HepG2 (cell line): ENCODE results near the gene HOXA10. TPM values are rescaled to one million over a fixed set of nuclear protein-coding genes. Genes with fewer than 3 reads are reported as not detected.
A peak's percentile ranks its signal among the peaks of the same experiment; 100 is the strongest.

Experiments used
- ATF1 ChIP-seq: IDR thresholded peaks from 2 replicates; pipeline ENCODE4 v1.6.1; 2016; ENCODE audit warnings: mild to moderate bottlenecking, control low read depth
- CBX1 ChIP-seq: IDR thresholded peaks from one replicate; pipeline ENCODE4 v1.6.1; 2016; ENCODE audit warnings: antibody characterized with exemption, low read depth
- MAZ ChIP-seq, 2 experiments: sonication (generic) in 1 of 2; formaldehyde crosslinking in 1 of 2; IDR thresholded peaks; 2 replicates each; pipeline versions ENCODE4 v1.5.0 to v1.6.1; 2012 to 2020; ENCODE audit warnings: low read depth in 2 of 2, mild to moderate bottlenecking in 2 of 2, borderline replicate concordance in 1 of 2, improper control_type of control experiment in 1 of 2, low read length in 1 of 2, missing genetic modification reagents in 1 of 2, moderate library complexity in 1 of 2
- YEATS2 ChIP-seq: sonication (generic); formaldehyde crosslinking; IDR thresholded peaks from 2 replicates; pipeline ENCODE4 v1.4.0; 2020; ENCODE audit warnings: missing genetic modification reagents, borderline replicate concordance
- ZBTB7A ChIP-seq: sonication (generic); formaldehyde crosslinking; IDR thresholded peaks from 2 replicates; pipeline ENCODE4 v1.8.0; 2022; ENCODE audit warnings: mild to moderate bottlenecking, missing genetic modification reagents
- ZNF235 ChIP-seq: sonication (generic); formaldehyde crosslinking; IDR thresholded peaks from 2 replicates; pipeline ENCODE4 v1.8.1; 2023; ENCODE audit warnings: mild to moderate bottlenecking, missing genetic modification reagents, borderline replicate concordance
- ZNF570 ChIP-seq: sonication (generic); formaldehyde crosslinking; IDR thresholded peaks from 2 replicates; pipeline ENCODE4 v1.4.0; 2020; ENCODE audit warnings: mild to moderate bottlenecking, missing genetic modification reagents, borderline replicate concordance
- ZNF776 ChIP-seq: sonication (generic); formaldehyde crosslinking; IDR thresholded peaks from 2 replicates; pipeline ENCODE4 v1.4.0; 2020; ENCODE audit warnings: mild to moderate bottlenecking, missing genetic modification reagents
- polyA plus RNA-seq, 8 experiments: library from polyadenylated mRNA; depleted of rRNA in 3 of 8; stranded (reverse) in 7 of 8; unstranded in 1 of 8; fragments of >200 nt; fragmentation: Illumina TruSeq in 4 of 8; extraction: Trizol in 4 of 8; gene quantifications; 2 replicates each; pipeline versions ENCODE4 v1.2.1 to v1.2.3, GENCODE V29; 2011 to 2016; ENCODE audit warnings: low read depth in 4 of 8, missing spikeins in 1 of 8, mixed read lengths in 1 of 8; ENCODE audit not compliant: insufficient read depth in 1 of 8
- total RNA-seq, 5 experiments: library from RNA; depleted of rRNA; stranded (reverse); fragments of >200 nt; fragmentation: Illumina TruSeq; extraction: Trizol; gene quantifications; 2 replicates each; pipeline ENCODE4 v1.2.3, GENCODE V29; 2016; ENCODE audit warnings: low read depth in 1 of 5
- TF ChIP-seq, protein P1 (sequence below): sonication (generic); formaldehyde crosslinking; IDR thresholded peaks from 2 replicates; pipeline ENCODE4 v1.8.1; 2023; ENCODE audit warnings: mild to moderate bottlenecking, inconsistent platforms, moderate library complexity, missing genetic modification reagents, borderline replicate concordance
- TF ChIP-seq, protein P2 (sequence below): sonication (generic); formaldehyde crosslinking; IDR thresholded peaks from 2 replicates; pipeline ENCODE4 v1.4.0; 2020; ENCODE audit warnings: missing genetic modification reagents

Gene HOXA10
- total and polyA plus RNA-seq, 2 of the 13 experiments (the other 11 are each of a cell fraction or from before 2014, with no cell fraction given): not detected

DNA sequence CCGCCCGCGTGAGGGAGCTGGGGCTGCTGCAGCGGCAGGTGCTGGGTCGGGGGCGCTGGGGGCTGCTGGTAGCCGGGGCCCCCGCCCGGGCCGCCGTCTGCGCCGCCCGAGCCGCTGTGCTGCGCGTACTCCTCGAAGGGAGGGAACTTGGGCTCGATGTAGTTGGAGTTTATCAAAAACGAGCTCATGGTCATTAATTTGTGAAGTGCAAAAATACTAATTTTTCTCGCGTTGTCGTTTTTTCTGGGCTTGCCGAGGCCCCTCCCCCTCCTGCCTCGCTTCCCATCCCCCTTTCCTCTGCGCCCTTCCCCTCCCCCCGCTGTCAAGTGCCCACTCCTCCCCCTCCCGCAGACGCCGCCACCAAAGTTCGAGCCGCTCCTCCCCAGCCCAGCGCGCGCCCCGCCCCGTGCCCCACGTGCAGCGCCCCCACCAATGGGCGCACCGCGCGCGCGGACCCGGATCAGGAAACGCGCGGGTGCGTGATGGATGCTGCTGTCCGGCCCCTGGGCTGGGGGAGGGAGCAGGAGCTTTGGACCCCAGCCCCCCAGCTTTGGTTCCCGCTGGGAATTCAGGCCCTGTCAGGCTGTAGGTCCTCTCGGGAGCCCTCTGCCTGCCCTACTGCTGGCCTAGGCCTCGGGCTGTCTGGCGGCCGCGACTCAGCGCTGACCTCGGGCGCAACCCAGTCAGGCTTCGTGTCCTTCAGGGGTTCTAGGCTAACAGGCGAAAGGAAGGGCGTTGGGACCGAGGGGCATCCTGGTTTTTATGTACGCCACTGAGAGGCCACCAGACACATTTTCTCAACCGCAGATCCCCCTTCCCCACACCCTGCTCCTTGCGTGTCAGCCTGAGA lies 43.4 kb downstream of the HOXA10 start, which contains the start of gene HOXA4 (continued):
- TF ChIP-seq ZNF776 (CRISPR knock-in tag) (peak; percentile 65; the same call in 1 of the 2 replicates), YEATS2 (CRISPR knock-in tag) (peak; percentile 80), ZNF570 (no peak), CBX1 (peak; percentile 63), ZNF235 (CRISPR knock-in tag) (peak; percentile 32; the same call in 1 of the 2 replicates), ATF1 (no peak), MAZ (IDR thresholded peaks at IDR 0.05; ENCODE audit: borderline replicate concordance, low read depth, low read length) (peak; percentile 80; the same call in 1 of the 2 replicates), MAZ (CRISPR knock-in tag; IDR thresholded peaks at IDR 0.05; ENCODE audit: low read depth) (peak; percentile 86), ZBTB7A (CRISPR knock-in tag) (peak; percentile 69)
- TF ChIP-seq, protein P1, sequence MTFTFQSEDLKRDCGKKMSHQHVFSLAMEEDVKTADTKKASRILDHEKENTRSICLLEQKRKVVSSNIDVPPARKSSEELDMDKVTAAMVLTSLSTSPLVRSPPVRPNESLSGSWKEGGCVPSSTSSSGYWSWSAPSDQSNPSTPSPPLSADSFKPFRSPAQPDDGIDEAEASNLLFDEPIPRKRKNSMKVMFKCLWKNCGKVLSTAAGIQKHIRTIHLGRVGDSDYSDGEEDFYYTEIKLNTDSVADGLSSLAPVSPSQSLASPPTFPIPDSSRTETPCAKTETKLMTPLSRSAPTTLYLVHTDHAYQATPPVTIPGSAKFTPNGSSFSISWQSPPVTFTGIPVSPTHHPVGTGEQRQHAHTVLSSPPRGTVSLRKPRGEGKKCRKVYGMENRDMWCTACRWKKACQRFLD (CRISPR knock-in tag): peak; percentile 81; the same call in 1 of the 2 replicates
- TF ChIP-seq, protein P2, sequence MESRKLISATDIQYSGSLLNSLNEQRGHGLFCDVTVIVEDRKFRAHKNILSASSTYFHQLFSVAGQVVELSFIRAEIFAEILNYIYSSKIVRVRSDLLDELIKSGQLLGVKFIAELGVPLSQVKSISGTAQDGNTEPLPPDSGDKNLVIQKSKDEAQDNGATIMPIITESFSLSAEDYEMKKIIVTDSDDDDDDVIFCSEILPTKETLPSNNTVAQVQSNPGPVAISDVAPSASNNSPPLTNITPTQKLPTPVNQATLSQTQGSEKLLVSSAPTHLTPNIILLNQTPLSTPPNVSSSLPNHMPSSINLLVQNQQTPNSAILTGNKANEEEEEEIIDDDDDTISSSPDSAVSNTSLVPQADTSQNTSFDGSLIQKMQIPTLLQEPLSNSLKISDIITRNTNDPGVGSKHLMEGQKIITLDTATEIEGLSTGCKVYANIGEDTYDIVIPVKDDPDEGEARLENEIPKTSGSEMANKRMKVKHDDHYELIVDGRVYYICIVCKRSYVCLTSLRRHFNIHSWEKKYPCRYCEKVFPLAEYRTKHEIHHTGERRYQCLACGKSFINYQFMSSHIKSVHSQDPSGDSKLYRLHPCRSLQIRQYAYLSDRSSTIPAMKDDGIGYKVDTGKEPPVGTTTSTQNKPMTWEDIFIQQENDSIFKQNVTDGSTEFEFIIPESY (CRISPR knock-in tag): peak; percentile 49
